ENCODE measurements around the gene PTGR3. TPM values are rescaled to one million over a fixed set of nuclear protein-coding genes. Genes with fewer than 3 reads are reported as not detected.
A peak's percentile ranks its signal among the peaks of the same experiment; 100 is the strongest.

PTGR3 gene
- total RNA-seq, 2 experiments from 2014 or later: 14.1 to 14.3 TPM

DNA sequence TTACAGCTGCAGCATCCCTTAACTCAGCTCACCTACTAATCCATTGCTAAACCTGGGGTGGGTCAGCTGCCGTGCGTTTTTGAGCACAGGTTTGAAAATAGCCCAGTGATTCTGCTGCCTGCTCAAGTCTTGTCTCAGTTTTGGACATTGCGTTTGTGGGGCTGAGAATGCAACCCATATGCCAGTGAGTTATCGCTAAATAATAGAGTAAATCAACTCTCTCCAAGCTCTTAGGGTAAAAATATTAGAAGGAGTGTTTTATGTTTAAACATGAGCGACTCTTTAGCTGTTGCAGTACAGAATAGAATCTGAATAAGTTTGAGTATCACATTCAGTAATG, 3.8 kb upstream of the PTGR3 start:
- TF ChIP-seq, protein P1, sequence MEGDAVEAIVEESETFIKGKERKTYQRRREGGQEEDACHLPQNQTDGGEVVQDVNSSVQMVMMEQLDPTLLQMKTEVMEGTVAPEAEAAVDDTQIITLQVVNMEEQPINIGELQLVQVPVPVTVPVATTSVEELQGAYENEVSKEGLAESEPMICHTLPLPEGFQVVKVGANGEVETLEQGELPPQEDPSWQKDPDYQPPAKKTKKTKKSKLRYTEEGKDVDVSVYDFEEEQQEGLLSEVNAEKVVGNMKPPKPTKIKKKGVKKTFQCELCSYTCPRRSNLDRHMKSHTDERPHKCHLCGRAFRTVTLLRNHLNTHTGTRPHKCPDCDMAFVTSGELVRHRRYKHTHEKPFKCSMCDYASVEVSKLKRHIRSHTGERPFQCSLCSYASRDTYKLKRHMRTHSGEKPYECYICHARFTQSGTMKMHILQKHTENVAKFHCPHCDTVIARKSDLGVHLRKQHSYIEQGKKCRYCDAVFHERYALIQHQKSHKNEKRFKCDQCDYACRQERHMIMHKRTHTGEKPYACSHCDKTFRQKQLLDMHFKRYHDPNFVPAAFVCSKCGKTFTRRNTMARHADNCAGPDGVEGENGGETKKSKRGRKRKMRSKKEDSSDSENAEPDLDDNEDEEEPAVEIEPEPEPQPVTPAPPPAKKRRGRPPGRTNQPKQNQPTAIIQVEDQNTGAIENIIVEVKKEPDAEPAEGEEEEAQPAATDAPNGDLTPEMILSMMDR (IDR thresholded peaks at IDR 0.05): no peak
- ChIA-PET POLR2A (interaction anchor here (0.6 to 1.1 kb wide), 4 partner anchors 9 to 54 kb away, joined by 3 to 6 read pairs (median 4); no protein-coding TSS in a partner anchor), CTCF (interaction anchor here (1.0 kb wide), 1 partner anchor 35 kb away, joined by 3 read pairs; no protein-coding TSS in a partner anchor)
- peak overlapping the region; percentile 88 for H3K4me3 Mint-ChIP-seq
- no peaks in the 10 kb centered on the region for H3K9me3 Mint-ChIP-seq
- peaks cover 32% of the 10 kb centered on the region for H3K36me3 Mint-ChIP-seq (ENCODE audit: low read depth)
- Histone ChIP-seq H3K27me3 (ENCODE audit: control insufficient read depth in 1 of 2, insufficient read depth in 2 of 2, low read length in 2 of 2) (no peaks in the 10 kb centered on the region), H3K9me3 (ENCODE audit: control insufficient read depth in 1 of 2, insufficient read depth in 1 of 2, low read length in 2 of 2) (no peaks in the 10 kb centered on the region), H3K27ac (ENCODE audit: low read depth in 1 of 2, low read length in 2 of 2) (no peak overlapping the region), H3K4me3 (ENCODE audit: low read length) (peak overlapping the region; percentile 64), H3K36me3 (ENCODE audit: insufficient read depth, low read length) (no peaks in the 10 kb centered on the region), H3K4me1 (ENCODE audit: insufficient read depth, low read length) (peaks cover 45% of the 10 kb centered on the region)
- DNase-seq (no peak), ATAC-seq (ENCODE audit: poor library complexity) (no peak)
- no peaks in the 10 kb centered on the region for H3K27me3 Mint-ChIP-seq
- H3K27ac Mint-ChIP-seq: peak overlapping the region; percentile 78
- peaks cover 71% of the 10 kb centered on the region for H3K4me1 Mint-ChIP-seq (ENCODE audit: low read depth)
- intact Hi-C loops (cut with DNase I, micrococcal nuclease): loop anchor here in 1 of 2 experiments (5.0 to 10.0 kb wide), 3 partner anchors 140 to 1612 kb away; partner anchors contain the start of genes CNDP2 and ZNF236

DNA sequence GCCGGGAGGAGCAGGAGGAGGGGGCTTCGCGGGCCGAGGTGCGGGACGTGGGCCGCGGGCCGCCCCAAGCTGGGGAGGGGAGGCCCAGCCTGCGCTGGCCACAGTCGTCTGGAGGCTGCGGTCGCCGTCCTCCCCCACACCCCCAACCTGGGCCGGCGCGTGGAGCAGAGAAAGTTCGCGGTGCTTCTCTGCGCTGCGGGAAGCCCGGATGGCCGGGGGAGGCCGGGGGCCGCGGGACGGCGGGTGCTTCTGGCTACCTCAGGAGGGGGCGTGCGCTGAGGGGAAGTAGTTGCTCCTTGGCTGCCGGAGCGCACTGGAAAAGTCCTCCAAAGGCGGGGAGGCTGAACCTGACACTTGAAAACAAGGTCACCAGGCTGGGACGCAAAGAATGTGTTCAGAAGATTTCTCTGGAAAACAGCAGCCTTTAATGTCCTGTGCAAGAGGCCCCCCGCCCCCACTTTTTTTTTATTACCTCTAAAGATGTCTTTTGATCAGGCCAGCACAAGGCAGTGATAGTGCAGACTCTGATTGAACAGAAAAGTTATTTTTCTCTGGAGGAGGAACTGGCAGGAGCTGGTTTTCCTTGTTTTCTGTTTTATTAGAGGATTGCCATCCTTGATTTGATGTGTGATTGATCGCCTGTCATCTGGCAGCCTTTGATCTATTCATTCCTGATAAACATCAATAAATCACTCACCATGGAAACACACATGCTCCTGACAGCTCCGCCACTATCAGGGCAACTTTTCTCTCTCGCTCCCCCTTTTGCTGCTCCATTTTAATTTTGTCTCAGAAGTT, 3.2 kb upstream of the PTGR3 start:
- peak in 5 of 14 experiments; percentile 16 to 54 (median 38) for DNase-seq
- peaks cover 34% of the 10 kb centered on the region for H3K36me3 Mint-ChIP-seq (ENCODE audit: low read depth)
- peak overlapping the region; percentile 78 for H3K27ac Mint-ChIP-seq
- CTCF ChIA-PET: interaction anchor here (1.0 kb wide), 1 partner anchor 36 kb away, joined by 3 read pairs; no protein-coding TSS in a partner anchor
- Histone ChIP-seq H3K4me3 (ENCODE audit: low read length) (peak overlapping the region; percentile 64), H3K36me3 (ENCODE audit: insufficient read depth, low read length) (no peaks in the 10 kb centered on the region), H3K27ac (ENCODE audit: low read depth in 1 of 2, low read length in 2 of 2) (peak overlapping the region in 1 of 2 donors; percentile 27), H3K9me3 (ENCODE audit: control insufficient read depth in 1 of 2, insufficient read depth in 1 of 2, low read length in 2 of 2) (no peaks in the 10 kb centered on the region), H3K4me1 (ENCODE audit: insufficient read depth, low read length) (peaks cover 47% of the 10 kb centered on the region), H3K27me3 (ENCODE audit: control insufficient read depth in 1 of 2, insufficient read depth in 2 of 2, low read length in 2 of 2) (no peaks in the 10 kb centered on the region)
- peaks cover 71% of the 10 kb centered on the region for H3K4me1 Mint-ChIP-seq (ENCODE audit: low read depth)
- POLR2A ChIA-PET: interaction anchor here (1.1 kb wide), 1 partner anchor 9 kb away, joined by 3 read pairs; no protein-coding TSS in a partner anchor
- H3K27me3 Mint-ChIP-seq: no peaks in the 10 kb centered on the region
- H3K9me3 Mint-ChIP-seq: no peaks in the 10 kb centered on the region
- TF ChIP-seq, protein P1 (IDR thresholded peaks at IDR 0.05): no peak
- no peak for ATAC-seq (ENCODE audit: poor library complexity)
- peak overlapping the region; percentile 88 for H3K4me3 Mint-ChIP-seq
- intact Hi-C loops (cut with DNase I, micrococcal nuclease): loop anchor here (2.0 to 10.0 kb wide), 6 partner anchors 35 to 1613 kb away; partner anchors contain the start of genes CNDP2 (in 1 of the 2), ZNF236 (in 1 of the 2) and ZNF407 (in 1 of the 2)

DNA sequence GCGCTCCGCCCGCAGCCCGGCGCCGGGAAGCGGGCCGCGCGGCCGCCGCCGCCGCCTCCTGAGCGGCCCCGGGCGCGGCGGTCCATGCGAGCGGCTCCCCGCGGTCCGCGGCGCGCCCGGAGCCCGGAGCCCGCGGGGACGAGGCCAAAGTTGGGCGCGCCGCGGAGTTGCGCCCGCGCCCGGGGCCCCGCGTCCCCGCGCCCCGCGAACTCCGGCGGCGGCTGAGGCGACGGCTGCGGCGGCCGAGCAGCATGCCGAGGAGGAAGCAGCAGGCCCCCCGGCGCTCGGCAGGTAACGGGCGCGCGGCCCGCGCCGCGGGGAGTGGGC, 2.6 kb upstream of the PTGR3 start:
- TF ChIP-seq, protein P1 (IDR thresholded peaks at IDR 0.05): no peak
- ChIA-PET CTCF (no interaction called here), POLR2A (interaction anchor here (1.1 to 2.9 kb wide), 2 partner anchors 10 to 141 kb away, joined by 3 to 36 read pairs; no protein-coding TSS in a partner anchor)
- Histone ChIP-seq H3K9me3 (ENCODE audit: control insufficient read depth in 1 of 2, insufficient read depth in 1 of 2, low read length in 2 of 2) (no peaks in the 10 kb centered on the region), H3K4me1 (ENCODE audit: insufficient read depth, low read length) (peaks cover 48% of the 10 kb centered on the region), H3K4me3 (ENCODE audit: low read length) (peak overlapping the region; percentile 64), H3K27me3 (ENCODE audit: control insufficient read depth in 1 of 2, insufficient read depth in 2 of 2, low read length in 2 of 2) (no peaks in the 10 kb centered on the region), H3K36me3 (ENCODE audit: insufficient read depth, low read length) (no peaks in the 10 kb centered on the region), H3K27ac (ENCODE audit: low read depth in 1 of 2, low read length in 2 of 2) (peak overlapping the region in 1 of 2 donors; percentile 27)
- ATAC-seq (ENCODE audit: poor library complexity) (no peak), DNase-seq (peak in 2 of 14 experiments; percentile 32 to 57)
- intact Hi-C loops (cut with DNase I, micrococcal nuclease): loop anchor here (2.0 to 10.0 kb wide), 6 partner anchors 35 to 1613 kb away; partner anchors contain the start of genes CNDP2 (in 1 of the 2), ZNF236 (in 1 of the 2) and ZNF407 (in 1 of the 2)
- H3K36me3 Mint-ChIP-seq (ENCODE audit: low read depth): peaks cover 34% of the 10 kb centered on the region
- H3K27me3 Mint-ChIP-seq: no peaks in the 10 kb centered on the region
- H3K27ac Mint-ChIP-seq: no peak overlapping the region
- H3K4me1 Mint-ChIP-seq (ENCODE audit: low read depth): peaks cover 68% of the 10 kb centered on the region
- H3K9me3 Mint-ChIP-seq: no peaks in the 10 kb centered on the region
- H3K4me3 Mint-ChIP-seq: no peak overlapping the region
